NCI-H2107 treated with DMSO at 0.1 percent for 48 hours (cell line): ENCODE data around the gene WTAP.
"Not testable (repeated sequence)": the region's sequence is repeated elsewhere in the genome, so short reads cannot be mapped to it uniquely, and the experiment has no call there.

Source experiments
- DNase-seq: peaks from one replicate; lab custom pipeline; 2025; ENCODE audit not compliant: unreplicated experiment; lab: John Stamatoyannopoulos, UW

WTAP gene

GRCh38 chr6:159693128-159693893, 34.0 kb upstream of the WTAP start, which contains the start of gene SOD2:
Gene SOD2 (minus strand): TSS chr6:159693241. CDS start chr6:159693167, 74 bp downstream.
- DNase-seq: peak; percentile 40

- DNase-seq: peak; percentile 36
These were observed 33.3 kb upstream of the WTAP start for GRCh38 chr6:159693894-159694545.

- no peak for DNase-seq
These were observed 31.3 kb upstream of the WTAP start for GRCh38 chr6:159695984-159696383.

GRCh38 chr6:159700970-159701369, 26.3 kb upstream of the WTAP start:
- DNase-seq: peak; percentile 17

GRCh38 chr6:159701413-159701999, 25.8 kb upstream of the WTAP start:
- DNase-seq: no peak

- DNase-seq: not testable (repeated sequence)
These were observed 16.7 kb upstream of the WTAP start for GRCh38 chr6:159710603-159711002.

- DNase-seq: not testable (repeated sequence)
These were observed 14.9 kb upstream of the WTAP start for GRCh38 chr6:159712389-159712788.

- no peak for DNase-seq
These were observed 13.3 kb upstream of the WTAP start for GRCh38 chr6:159713984-159714383.

GRCh38 chr6:159714404-159714803, 12.9 kb upstream of the WTAP start:
- no peak for DNase-seq

GRCh38 chr6:159715166-159715565, 12.1 kb upstream of the WTAP start:
- no peak for DNase-seq

- DNase-seq: no peak
These were observed 11.7 kb upstream of the WTAP start for GRCh38 chr6:159715605-159716004.

GRCh38 chr6:159716247-159717096, 10.8 kb upstream of the WTAP start:
- DNase-seq: no peak

- DNase-seq: no peak
These were observed 8.7 kb upstream of the WTAP start for GRCh38 chr6:159718634-159719033.

- DNase-seq: no peak
These were observed 8.0 kb upstream of the WTAP start for GRCh38 chr6:159719287-159719686.

- peak; percentile 12 for DNase-seq
These were observed 6.6 kb upstream of the WTAP start for GRCh38 chr6:159720708-159721107.

- not testable (repeated sequence) for DNase-seq
These were observed 5.3 kb upstream of the WTAP start for GRCh38 chr6:159721981-159722380.

- DNase-seq: no peak
These were observed 4.7 kb upstream of the WTAP start for GRCh38 chr6:159722655-159723054.

GRCh38 chr6:159723259-159723658, 4.0 kb upstream of the WTAP start:
- no peak for DNase-seq

GRCh38 chr6:159724778-159725177, 2.5 kb upstream of the WTAP start:
- no peak for DNase-seq

GRCh38 chr6:159725208-159725607, 2.1 kb upstream of the WTAP start:
- DNase-seq: not testable (repeated sequence)

GRCh38 chr6:159726255-159726917, 920 bp upstream of the WTAP start:
- no peak for DNase-seq
